Lower lobe of right lung (tissue), 2 donors: ENCODE results near the gene EXOC4. TPM values are rescaled to one million over a fixed set of nuclear protein-coding genes. Genes with fewer than 3 reads are reported as not detected.

Experiments used
- ATAC-seq, 2 donors: fragments of 200-7000 bp; cut with Tn5 transposase; one replicate each; pipeline ENCODE4 v1.9.1; 2020 to 2022; ENCODE audit warnings: mild to moderate bottlenecking in 2 of 2, moderate library complexity in 2 of 2
- DNase-seq: peaks from one replicate; pipeline ENCODE4 v3.0.0-alpha.2; 2020
- H3K27ac ChIP-seq: fragments of 200-600 bp; one replicate; pipeline ENCODE4 v1.8.0; 2022
- H3K27me3 ChIP-seq: fragments of 200-600 bp; one replicate; pipeline ENCODE4 v1.8.0; 2022; ENCODE audit warnings: low read depth
- H3K36me3 ChIP-seq: fragments of 200-600 bp; one replicate; pipeline ENCODE4 v1.8.0; 2022; ENCODE audit warnings: mild to moderate bottlenecking
- H3K4me1 ChIP-seq: fragments of 200-600 bp; one replicate; pipeline ENCODE4 v1.8.0; 2022
- H3K4me3 ChIP-seq: fragments of 200-600 bp; one replicate; pipeline ENCODE4 v1.8.0; 2022; ENCODE audit warnings: mild to moderate bottlenecking
- H3K9me3 ChIP-seq: fragments of 200-600 bp; one replicate; pipeline ENCODE4 v1.8.0; 2022
- intact Hi-C: fragments of 100-400 bp; cut with DNase I; formaldehyde crosslinking; loops from one replicate; pipeline ENCODE4 v1.11.0; 2022
- total RNA-seq: library from RNA; stranded (reverse); fragmentation: NEBNext Ultra II Directional; extraction: Animal tissue kit (Norgen Biotek cat#: 25700); gene quantifications from one replicate; pipeline ENCODE4 v1.2.1, GENCODE V29; 2021
- TF ChIP-seq, protein P1 (sequence below): fragments of 200-600 bp; IDR thresholded peaks from one replicate; pipeline ENCODE4 v1.8.0; 2022; ENCODE audit warnings: antibody characterized with exemption, mild to moderate bottlenecking
- donor health status: DM: no; HTN: yes; CAD: no; lungs with severe emphysema.

EXOC4 gene
- total RNA-seq, 1 donor from 2014 or later: 80.2 TPM

GRCh38 chr7:133650069-133650468 lies 397.2 kb downstream of the EXOC4 start:
- H3K27ac ChIP-seq: no peak overlapping the region
- ATAC-seq: peak; percentile 62 to 71
- intact Hi-C loops: no loop called here

GRCh38 chr7:133650487-133651300 lies 397.8 kb downstream of the EXOC4 start:
- no peak for DNase-seq
- Histone ChIP-seq H3K9me3 (no peaks in the 10 kb centered on the region), H3K36me3 (no peaks in the 10 kb centered on the region), H3K27me3 (no peaks in the 10 kb centered on the region), H3K27ac (no peak overlapping the region), H3K4me1 (peaks cover 20% of the 10 kb centered on the region), H3K4me3 (no peak overlapping the region)
- peak; percentile 53 to 56 for ATAC-seq
- TF ChIP-seq, protein P1, sequence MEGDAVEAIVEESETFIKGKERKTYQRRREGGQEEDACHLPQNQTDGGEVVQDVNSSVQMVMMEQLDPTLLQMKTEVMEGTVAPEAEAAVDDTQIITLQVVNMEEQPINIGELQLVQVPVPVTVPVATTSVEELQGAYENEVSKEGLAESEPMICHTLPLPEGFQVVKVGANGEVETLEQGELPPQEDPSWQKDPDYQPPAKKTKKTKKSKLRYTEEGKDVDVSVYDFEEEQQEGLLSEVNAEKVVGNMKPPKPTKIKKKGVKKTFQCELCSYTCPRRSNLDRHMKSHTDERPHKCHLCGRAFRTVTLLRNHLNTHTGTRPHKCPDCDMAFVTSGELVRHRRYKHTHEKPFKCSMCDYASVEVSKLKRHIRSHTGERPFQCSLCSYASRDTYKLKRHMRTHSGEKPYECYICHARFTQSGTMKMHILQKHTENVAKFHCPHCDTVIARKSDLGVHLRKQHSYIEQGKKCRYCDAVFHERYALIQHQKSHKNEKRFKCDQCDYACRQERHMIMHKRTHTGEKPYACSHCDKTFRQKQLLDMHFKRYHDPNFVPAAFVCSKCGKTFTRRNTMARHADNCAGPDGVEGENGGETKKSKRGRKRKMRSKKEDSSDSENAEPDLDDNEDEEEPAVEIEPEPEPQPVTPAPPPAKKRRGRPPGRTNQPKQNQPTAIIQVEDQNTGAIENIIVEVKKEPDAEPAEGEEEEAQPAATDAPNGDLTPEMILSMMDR: no peak
- intact Hi-C loops: no loop called here

More at GRCh38 chr7:133650069-133650468, 397.2 kb downstream of the EXOC4 start:
- TF ChIP-seq, protein P1: no peak
- Histone ChIP-seq H3K4me3 (no peak overlapping the region), H3K36me3 (no peaks in the 10 kb centered on the region), H3K9me3 (no peaks in the 10 kb centered on the region), H3K4me1 (peaks cover 21% of the 10 kb centered on the region), H3K27me3 (no peaks in the 10 kb centered on the region)
- no peak for DNase-seq

GRCh38 chr7:133652547-133652946 lies 399.7 kb downstream of the EXOC4 start:
- Histone ChIP-seq H3K4me3 (no peak overlapping the region), H3K27ac (no peak overlapping the region), H3K27me3 (no peaks in the 10 kb centered on the region), H3K4me1 (peaks cover 8% of the 10 kb centered on the region), H3K36me3 (no peaks in the 10 kb centered on the region), H3K9me3 (no peaks in the 10 kb centered on the region)
- no peak for ATAC-seq
- DNase-seq: no peak
- TF ChIP-seq, protein P1: no peak
- intact Hi-C loops: no loop called here

DNA sequence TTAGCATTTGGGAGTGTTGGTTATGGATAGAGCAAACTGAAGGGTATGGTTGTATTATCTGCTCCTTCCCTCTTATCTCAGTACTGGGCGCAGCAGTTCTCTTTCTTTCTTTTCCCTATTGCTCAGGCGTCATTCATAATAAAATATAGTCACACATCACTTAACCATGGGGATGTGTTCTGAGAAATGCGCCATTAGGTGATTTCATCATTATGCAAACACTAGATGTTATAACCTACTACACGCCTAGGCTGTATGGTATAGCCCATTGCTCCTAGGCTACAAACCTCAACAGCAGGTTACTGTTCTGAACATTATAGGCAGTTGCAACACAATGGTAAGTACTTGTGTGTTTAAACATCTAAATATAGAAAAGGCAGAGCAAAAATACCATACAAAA lies 401.7 kb downstream of the EXOC4 start:
- TF ChIP-seq, protein P1: no peak
- no peaks in the 10 kb centered on the region for H3K27me3 ChIP-seq
- no peak overlapping the region for H3K4me3 ChIP-seq
- ATAC-seq (no peak), DNase-seq (no peak)
- no peaks in the 10 kb centered on the region for H3K9me3 ChIP-seq
- peaks cover 8% of the 10 kb centered on the region for H3K4me1 ChIP-seq
- no peaks in the 10 kb centered on the region for H3K36me3 ChIP-seq
- no peak overlapping the region for H3K27ac ChIP-seq
- intact Hi-C loops: no loop called here

DNA sequence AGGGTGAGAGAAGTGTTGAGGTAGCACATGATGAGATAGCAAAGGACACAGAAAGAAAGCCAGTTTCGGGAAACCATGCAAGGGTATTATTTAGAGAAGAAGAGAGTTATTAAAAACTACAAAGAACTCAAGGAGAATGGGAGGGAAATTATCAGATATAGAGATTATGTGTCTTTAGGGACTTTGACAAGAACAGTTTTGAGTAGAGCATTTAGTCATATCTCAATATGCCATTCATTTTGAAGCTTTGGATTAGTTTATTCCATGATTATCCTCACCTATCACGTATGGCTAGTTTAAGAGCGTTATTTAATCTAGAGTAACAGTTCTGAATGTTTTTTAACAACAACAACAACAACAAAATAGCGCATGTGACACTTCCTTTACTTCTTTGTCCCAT lies 409.4 kb downstream of the EXOC4 start:
- no peak for ATAC-seq
- H3K36me3 ChIP-seq: no peaks in the 10 kb centered on the region
- intact Hi-C loops: no loop called here

More for the DNA sequence above, 409.4 kb downstream of the EXOC4 start:
- no peak for DNase-seq
- Histone ChIP-seq H3K9me3 (no peaks in the 10 kb centered on the region), H3K27me3 (no peaks in the 10 kb centered on the region), H3K27ac (no peak overlapping the region), H3K4me3 (no peak overlapping the region), H3K4me1 (no peaks in the 10 kb centered on the region)
- TF ChIP-seq, protein P1: no peak
